Mammary epithelial cell (primary cell): Measurements from ENCODE around the gene APOBEC3A.
A peak's percentile ranks its signal among the peaks of the same experiment; 100 is the strongest.

Experiments
- EZH2 ChIP-seq: IDR thresholded peaks from 2 replicates; pipeline ENCODE4 v1.6.1; 2012; ENCODE audit warnings: low read length, inconsistent platforms, borderline replicate concordance
- TF ChIP-seq, protein P1 (sequence below), 2 donors: IDR thresholded peaks in 1 of 2; conservative IDR thresholded peaks in 1 of 2; 2 replicates each; pipeline ENCODE4 v1.5.1; 2011 to 2012; ENCODE audit warnings: inconsistent platforms in 2 of 2, low read length in 2 of 2, mild to moderate bottlenecking in 2 of 2, control low read depth in 1 of 2, low read depth in 1 of 2; ENCODE audit not compliant: insufficient read depth in 1 of 2; ENCODE audit errors: extremely low read depth in 1 of 2

DNA sequence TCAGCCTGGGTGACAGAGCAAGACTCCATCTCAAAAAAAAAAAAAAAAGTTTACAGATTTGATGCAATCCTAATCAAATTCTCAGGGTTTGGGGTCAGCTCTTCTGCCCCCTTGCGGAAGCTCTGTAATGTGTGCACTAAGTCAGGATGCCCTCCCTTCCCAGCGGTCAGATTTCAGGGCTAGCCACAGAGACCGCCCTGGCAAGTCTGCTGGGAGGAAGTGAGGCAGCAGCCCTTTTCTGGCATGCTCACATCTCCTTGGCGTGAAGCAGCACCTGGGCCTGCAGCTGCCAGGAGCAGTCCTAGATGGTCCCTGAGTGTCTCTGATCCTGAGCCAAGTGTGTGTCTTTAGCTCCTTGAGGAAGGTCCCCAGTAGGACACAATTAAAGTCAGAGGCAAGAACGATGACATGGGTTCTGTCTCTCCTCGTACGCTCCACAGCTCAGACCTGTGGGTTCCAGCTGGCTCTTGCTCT, 45.8 kb downstream of the APOBEC3A start:
- TF ChIP-seq, protein P1, sequence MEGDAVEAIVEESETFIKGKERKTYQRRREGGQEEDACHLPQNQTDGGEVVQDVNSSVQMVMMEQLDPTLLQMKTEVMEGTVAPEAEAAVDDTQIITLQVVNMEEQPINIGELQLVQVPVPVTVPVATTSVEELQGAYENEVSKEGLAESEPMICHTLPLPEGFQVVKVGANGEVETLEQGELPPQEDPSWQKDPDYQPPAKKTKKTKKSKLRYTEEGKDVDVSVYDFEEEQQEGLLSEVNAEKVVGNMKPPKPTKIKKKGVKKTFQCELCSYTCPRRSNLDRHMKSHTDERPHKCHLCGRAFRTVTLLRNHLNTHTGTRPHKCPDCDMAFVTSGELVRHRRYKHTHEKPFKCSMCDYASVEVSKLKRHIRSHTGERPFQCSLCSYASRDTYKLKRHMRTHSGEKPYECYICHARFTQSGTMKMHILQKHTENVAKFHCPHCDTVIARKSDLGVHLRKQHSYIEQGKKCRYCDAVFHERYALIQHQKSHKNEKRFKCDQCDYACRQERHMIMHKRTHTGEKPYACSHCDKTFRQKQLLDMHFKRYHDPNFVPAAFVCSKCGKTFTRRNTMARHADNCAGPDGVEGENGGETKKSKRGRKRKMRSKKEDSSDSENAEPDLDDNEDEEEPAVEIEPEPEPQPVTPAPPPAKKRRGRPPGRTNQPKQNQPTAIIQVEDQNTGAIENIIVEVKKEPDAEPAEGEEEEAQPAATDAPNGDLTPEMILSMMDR (conservative IDR thresholded peaks at IDR 0.05 in 1 of 2, IDR thresholded peaks at IDR 0.05 in 1 of 2; ENCODE audit: extremely low read depth in 1 of 2, insufficient read depth in 1 of 2, low read depth in 1 of 2, low read length in 2 of 2): peak; percentile 74 to 77
- TF ChIP-seq EZH2: no peak
